ENCODE data around the gene PANX2.
A peak's percentile ranks its signal among the peaks of the same experiment; 100 is the strongest.
"Not testable (repeated sequence)": the region's sequence is repeated elsewhere in the genome, so short reads cannot be mapped to it uniquely, and the experiment has no call there.

PANX2 gene

GRCh38 chr22:50153756-50154140 is 16.8 kb upstream of the PANX2 start:
- no peak overlapping the region for H3K4me3 Mint-ChIP-seq
- peaks cover 3% of the 10 kb centered on the region for H3K27me3 Mint-ChIP-seq
- H3K36me3 Mint-ChIP-seq (ENCODE audit: low read depth), result no peaks in the 10 kb centered on the region
- no peak overlapping the region for H3K27ac Mint-ChIP-seq
- DNase-seq, result no peak
- peaks cover 3% of the 10 kb centered on the region for H3K4me1 Mint-ChIP-seq (ENCODE audit: low read depth)
- no peaks in the 10 kb centered on the region for H3K9me3 Mint-ChIP-seq

DNA sequence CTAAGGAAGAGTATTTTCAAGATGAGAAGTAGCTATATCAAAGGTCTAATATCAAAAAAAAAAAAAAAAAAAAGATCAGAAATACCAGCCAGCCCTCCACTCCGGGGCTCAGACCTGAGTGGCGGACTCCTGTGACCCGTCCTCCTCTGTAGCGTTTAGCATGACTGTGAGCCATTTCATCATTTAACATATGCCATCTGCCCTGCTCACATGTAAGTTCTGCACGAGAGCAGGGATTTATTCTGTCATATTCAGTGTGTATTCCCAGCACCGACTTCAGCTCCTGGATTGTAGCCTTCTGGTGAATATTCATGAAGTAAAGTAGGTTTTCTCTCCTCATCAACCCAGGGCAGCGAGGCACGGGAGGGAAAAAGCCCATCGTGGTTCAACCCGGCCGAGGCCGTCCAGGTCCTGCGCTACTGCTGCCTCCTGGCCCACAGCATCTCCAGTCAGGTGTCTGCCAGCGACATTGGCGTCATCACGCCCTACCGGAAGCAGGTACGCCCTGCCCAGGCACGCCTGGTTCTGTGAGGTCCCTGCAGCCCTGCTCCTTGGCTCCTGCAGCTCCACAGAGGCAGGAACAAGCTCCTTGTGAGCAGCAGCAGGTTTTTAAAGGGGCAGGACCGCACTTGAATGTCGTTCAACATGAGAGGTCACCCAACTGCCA is 12.7 kb upstream of the PANX2 start:
- DNase-seq, result no peak
- Mint-ChIP-seq H3K36me3 (ENCODE audit: low read depth) (no peaks in the 10 kb centered on the region), H3K4me1 (ENCODE audit: low read depth) (no peaks in the 10 kb centered on the region), H3K9me3 (no peaks in the 10 kb centered on the region), H3K4me3 (no peak overlapping the region), H3K27me3 (peaks cover 15% of the 10 kb centered on the region), H3K27ac (no peak overlapping the region)

- peaks cover 26% of the 10 kb centered on the region for H3K27me3 Mint-ChIP-seq
- H3K4me1 Mint-ChIP-seq (ENCODE audit: low read depth), result no peaks in the 10 kb centered on the region
- H3K36me3 Mint-ChIP-seq (ENCODE audit: low read depth), result no peaks in the 10 kb centered on the region
Observed at GRCh38 chr22:50160947-50161346, 9.6 kb upstream of the PANX2 start.

DNA sequence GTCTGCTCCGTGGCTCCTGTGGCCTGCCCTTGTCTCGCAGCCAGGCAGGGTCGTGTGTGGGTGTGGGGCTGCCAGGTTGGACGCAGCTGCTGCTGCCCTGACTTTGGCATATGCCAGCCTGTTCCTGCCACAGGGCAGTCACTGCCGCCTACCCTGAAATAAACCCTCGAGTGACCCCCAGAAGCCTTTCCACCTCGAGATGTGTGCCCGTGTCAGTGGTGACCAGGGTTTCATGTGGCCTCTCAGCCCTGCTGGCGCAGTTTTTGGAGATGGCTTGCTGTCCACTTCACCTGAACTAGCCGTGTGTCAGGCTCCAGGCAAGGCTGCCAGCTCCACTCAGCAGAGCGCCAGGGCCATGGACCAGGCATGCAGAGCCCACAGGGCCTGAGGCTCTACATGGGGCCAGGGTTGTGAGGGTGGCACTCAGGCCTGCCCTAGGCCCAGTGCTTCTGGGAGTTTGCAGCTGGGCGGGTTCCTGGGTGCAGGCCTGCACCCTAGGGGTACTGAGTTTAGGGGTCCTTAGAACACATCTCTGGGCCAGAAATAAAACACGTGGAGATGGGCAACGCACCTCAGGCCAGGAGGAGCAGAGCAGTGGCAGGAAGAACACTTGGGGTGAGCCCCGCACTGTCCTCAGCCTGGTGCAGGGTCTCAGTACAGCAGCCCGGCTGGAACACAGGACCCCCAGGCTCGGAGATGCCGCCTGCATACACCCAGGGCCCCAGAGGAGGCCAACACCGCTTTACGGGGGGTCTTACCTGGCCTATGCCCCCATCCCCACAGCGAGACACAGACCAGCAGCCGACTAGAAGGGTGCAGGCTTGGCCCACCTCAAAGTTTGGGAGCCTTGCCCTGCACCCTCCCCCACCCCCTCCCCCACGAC is 8.8 kb upstream of the PANX2 start:
- DNase-seq, result no peak
- no peak overlapping the region for H3K4me3 Mint-ChIP-seq
- H3K4me1 Mint-ChIP-seq (ENCODE audit: low read depth), result no peaks in the 10 kb centered on the region
- H3K27me3 Mint-ChIP-seq, result peaks cover 26% of the 10 kb centered on the region
- no peaks in the 10 kb centered on the region for H3K36me3 Mint-ChIP-seq (ENCODE audit: low read depth)
- no peak overlapping the region for H3K27ac Mint-ChIP-seq
- no peaks in the 10 kb centered on the region for H3K9me3 Mint-ChIP-seq

More at GRCh38 chr22:50160947-50161346, 9.6 kb upstream of the PANX2 start:
- Mint-ChIP-seq H3K27ac (no peak overlapping the region), H3K4me3 (no peak overlapping the region), H3K9me3 (no peaks in the 10 kb centered on the region)
- DNase-seq, result no peak

GRCh38 chr22:50162391-50162956 is 8.1 kb upstream of the PANX2 start:
- peaks cover 27% of the 10 kb centered on the region for H3K27me3 Mint-ChIP-seq
- no peaks in the 10 kb centered on the region for H3K4me1 Mint-ChIP-seq (ENCODE audit: low read depth)
- H3K36me3 Mint-ChIP-seq (ENCODE audit: low read depth), result no peaks in the 10 kb centered on the region
- no peak for DNase-seq
- no peaks in the 10 kb centered on the region for H3K9me3 Mint-ChIP-seq
- no peak overlapping the region for H3K27ac Mint-ChIP-seq
- no peak overlapping the region for H3K4me3 Mint-ChIP-seq

GRCh38 chr22:50165436-50166123 is 5.0 kb upstream of the PANX2 start:
- Mint-ChIP-seq H3K27ac (no peak overlapping the region), H3K36me3 (ENCODE audit: low read depth) (no peaks in the 10 kb centered on the region), H3K4me1 (ENCODE audit: low read depth) (peaks cover 9% of the 10 kb centered on the region), H3K4me3 (no peak overlapping the region), H3K9me3 (no peaks in the 10 kb centered on the region), H3K27me3 (peaks cover 41% of the 10 kb centered on the region)
- no peak for DNase-seq

- Mint-ChIP-seq H3K4me3 (no peak overlapping the region), H3K27ac (no peak overlapping the region), H3K27me3 (peaks cover 47% of the 10 kb centered on the region), H3K4me1 (ENCODE audit: low read depth) (peaks cover 12% of the 10 kb centered on the region), H3K9me3 (no peaks in the 10 kb centered on the region), H3K36me3 (ENCODE audit: low read depth) (no peaks in the 10 kb centered on the region)
- DNase-seq, result no peak
Observed at GRCh38 chr22:50167689-50168489, 2.6 kb upstream of the PANX2 start.

DNA sequence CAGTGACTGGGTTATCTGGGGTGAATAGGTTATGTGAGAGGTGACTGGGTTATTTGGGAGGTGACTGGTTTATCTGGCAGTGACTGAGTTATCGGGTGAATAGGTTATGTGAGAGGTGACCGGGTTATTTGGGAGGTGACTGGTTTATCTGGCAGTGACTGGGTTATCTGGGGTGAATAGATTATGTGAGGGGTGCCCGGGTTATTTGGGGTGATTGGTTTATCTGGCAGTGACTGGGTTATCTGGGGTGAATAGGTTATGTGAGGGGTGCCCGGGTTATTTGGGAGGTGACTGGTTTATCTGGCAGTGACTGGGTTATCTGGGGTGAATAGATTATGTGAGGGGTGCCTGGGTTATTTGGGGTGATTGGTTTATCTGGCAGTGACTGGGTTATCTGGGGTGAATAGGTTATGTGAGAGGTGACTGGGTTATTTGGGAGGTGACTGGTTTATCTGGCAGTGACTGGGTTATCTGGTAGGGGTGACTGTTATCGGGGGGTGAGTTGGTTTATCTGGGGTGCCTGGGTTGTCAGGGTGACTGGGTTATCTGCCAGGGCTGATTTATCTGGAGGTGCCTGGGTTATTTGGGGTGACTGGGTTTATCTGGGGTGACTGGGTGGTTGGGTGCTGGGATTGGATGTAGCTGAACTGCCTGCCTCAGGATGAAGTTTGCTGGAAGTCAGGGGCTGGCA is 1.9 kb upstream of the PANX2 start:
- DNase-seq; H3K36me3 Mint-ChIP-seq (ENCODE audit: low read depth); H3K9me3 Mint-ChIP-seq: not testable (repeated sequence)
- peaks cover 52% of the 10 kb centered on the region for H3K27me3 Mint-ChIP-seq
- H3K4me1 Mint-ChIP-seq (ENCODE audit: low read depth), result peaks cover 12% of the 10 kb centered on the region
- H3K27ac Mint-ChIP-seq, result peak overlapping the region; percentile 59
- peak overlapping the region; percentile 63 for H3K4me3 Mint-ChIP-seq

DNA sequence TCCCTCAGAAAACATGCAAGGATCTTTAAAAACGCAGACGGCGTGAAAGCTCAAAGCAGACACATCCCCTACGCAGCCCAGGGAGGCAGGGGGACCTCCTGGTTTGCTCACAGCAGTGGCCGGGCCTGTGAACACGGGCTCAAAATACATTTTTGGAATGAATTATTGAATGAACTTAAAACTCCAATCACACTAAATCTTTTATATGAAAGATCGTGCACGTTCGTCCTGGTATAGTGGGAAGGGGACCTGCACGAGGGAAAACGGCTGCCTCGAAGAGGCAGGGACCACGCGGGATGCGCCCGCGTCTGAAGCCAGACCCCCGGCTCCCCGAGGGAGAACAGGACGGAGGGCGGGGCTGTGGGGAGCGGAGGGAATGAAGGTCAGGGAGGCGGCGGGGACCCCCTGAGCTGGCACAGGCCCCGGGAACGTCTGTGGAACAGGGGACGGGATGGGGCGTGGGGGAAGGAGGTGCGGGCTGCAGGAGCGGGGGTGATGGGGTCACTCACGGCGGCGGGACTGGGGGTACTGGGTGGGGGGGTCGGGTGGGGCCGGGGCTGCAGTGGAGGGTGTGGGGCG is 1.3 kb upstream of the PANX2 start:
- H3K4me1 Mint-ChIP-seq (ENCODE audit: low read depth), result peaks cover 12% of the 10 kb centered on the region
- H3K27me3 Mint-ChIP-seq, result peaks cover 54% of the 10 kb centered on the region
- no peaks in the 10 kb centered on the region for H3K36me3 Mint-ChIP-seq (ENCODE audit: low read depth)
- no peaks in the 10 kb centered on the region for H3K9me3 Mint-ChIP-seq
- no peak for DNase-seq
- peak overlapping the region; percentile 63 for H3K4me3 Mint-ChIP-seq
- peak overlapping the region; percentile 59 for H3K27ac Mint-ChIP-seq

DNA sequence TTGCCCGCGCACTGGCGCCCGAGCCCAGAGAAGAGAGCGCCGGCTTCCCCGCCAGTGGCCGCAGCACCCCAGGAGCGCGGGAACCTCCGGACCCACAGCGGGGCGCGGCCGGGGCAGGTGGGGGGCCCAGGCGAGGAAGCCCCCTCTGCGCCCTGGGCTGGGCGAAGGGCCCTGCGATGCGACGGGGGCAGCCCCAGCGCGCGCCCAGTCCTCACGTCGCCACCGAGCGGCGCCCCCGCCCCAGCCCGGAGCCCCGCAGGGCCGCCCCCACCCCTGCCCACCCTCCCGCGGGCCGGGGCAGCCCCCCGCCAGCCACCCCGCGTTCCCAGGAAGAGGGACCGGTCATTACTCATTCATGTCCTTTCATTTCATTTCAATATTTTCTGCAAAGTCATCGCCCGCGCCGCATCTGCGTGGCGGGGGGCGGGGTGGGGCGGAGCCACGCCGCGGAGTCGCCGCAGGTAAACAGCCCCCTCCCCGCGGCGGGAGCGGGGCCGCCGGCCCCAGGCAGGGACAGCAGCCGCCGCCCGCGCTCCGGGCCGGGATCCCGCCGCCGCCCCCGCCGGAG is 673 bp upstream of the PANX2 start:
- DNase-seq, result peak; percentile 80
- Mint-ChIP-seq H3K4me1 (ENCODE audit: low read depth) (peaks cover 12% of the 10 kb centered on the region), H3K9me3 (no peaks in the 10 kb centered on the region), H3K4me3 (peak overlapping the region; percentile 56), H3K27me3 (peaks cover 56% of the 10 kb centered on the region), H3K27ac (no peak overlapping the region), H3K36me3 (ENCODE audit: low read depth) (no peaks in the 10 kb centered on the region)

DNA sequence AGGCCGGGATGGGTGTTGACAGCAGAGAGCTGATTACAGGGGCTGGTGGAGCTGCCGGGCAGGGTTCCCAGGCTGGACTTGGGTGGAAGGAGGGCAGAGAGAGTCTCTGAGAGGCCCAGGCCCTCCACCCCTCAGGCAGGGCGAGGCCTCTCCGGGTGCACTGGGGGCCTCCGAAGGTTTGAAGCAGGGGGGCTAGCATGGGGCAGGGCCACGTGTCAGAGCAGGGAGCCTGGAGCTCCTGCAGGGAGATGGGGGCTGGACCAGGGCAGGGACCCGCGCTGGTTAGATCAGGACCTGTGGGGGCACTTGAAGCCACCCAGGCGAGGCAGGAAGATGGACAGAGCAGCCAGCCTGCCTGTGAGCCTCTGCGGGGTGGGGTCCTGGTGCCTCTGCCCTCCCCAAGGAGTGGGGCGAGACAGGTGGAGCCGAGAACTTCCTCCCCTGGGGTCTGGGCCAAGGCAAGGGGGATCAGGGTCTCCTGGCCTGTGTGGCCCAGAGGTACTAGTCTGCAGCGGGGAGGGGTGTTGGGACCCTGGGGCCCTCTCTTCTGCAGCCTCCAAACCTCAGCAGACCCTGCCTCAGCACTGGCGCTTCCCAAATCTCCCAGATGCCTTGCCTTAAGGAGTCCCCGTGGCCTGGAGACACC is 911 bp downstream of the PANX2 start:
- H3K27ac Mint-ChIP-seq, result peak overlapping the region; percentile 79

DNA sequence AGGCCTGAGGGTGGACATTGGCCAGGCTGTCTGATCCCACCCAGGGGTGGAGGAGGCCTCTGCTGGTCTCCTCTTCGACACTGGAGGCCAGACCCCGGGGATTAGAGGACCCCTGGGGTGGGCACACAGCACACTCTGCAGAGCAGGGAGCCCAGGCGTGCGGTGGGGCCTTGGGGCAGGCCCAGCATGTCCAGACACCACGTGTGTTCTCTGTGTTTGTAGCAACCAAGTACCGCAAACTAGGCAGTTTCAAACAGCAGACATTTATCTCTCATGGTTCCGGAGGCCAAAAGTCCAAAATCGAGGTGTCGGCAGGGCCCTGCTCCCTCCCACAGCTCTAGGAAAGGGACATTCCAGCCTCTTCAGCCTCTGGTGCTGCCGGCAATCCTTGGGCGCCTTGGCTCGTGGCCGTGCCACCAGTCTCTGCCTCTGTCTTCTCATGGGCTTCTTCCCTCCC is 1.5 kb downstream of the PANX2 start:
- DNase-seq, result no peak
- Mint-ChIP-seq H3K27ac (no peak overlapping the region), H3K27me3 (peaks cover 52% of the 10 kb centered on the region), H3K4me3 (peak overlapping the region; percentile 12), H3K36me3 (ENCODE audit: low read depth) (no peaks in the 10 kb centered on the region), H3K9me3 (no peaks in the 10 kb centered on the region), H3K4me1 (ENCODE audit: low read depth) (peaks cover 12% of the 10 kb centered on the region)

More for the DNA sequence above, 911 bp downstream of the PANX2 start:
- Mint-ChIP-seq H3K9me3 (no peaks in the 10 kb centered on the region), H3K27me3 (peaks cover 50% of the 10 kb centered on the region), H3K4me3 (peak overlapping the region; percentile 73), H3K36me3 (ENCODE audit: low read depth) (no peaks in the 10 kb centered on the region), H3K4me1 (ENCODE audit: low read depth) (peaks cover 12% of the 10 kb centered on the region)
- no peak for DNase-seq

Measured in activated T-cell treated with anti-CD3 and anti-CD28 coated beads, Interleukin-2, amount 50 U/mL, for 24 hours (primary cell).